GM18867 (cell line): Measurements from ENCODE around the gene C1orf21.

Experiments used
- ATAC-seq: cut with Tn5 transposase; IDR thresholded peaks from one replicate; pipeline ENCODE4 v1.9.1; 2021; ENCODE audit warnings: mild to moderate bottlenecking, moderate library complexity; ENCODE audit not compliant: unreplicated experiment

The C1orf21 gene

DNA sequence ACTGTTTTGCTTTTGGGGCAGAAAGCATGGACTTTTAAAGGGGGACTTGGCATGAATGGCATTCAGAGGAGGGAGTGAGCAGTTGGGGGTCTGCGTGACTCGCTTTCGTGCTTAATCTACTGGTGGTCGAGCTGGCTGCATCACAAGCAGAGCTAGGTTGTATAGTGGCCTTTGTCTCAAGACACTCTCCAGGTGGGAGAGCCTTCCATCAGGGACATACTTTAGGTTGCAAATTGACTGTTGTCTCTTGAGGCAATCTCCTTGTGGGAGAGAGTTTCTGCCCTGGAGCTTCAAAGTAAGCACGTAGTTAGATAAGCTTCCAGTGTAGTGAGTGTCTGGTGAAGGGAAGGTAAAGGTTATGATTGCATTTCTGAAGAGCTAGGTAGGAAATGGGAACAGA, 93.9 kb downstream of the C1orf21 start:
- no peak for ATAC-seq

GRCh38 chr1:184482136-184482535, 95.3 kb downstream of the C1orf21 start:
- no peak for ATAC-seq

- no peak for ATAC-seq
These were observed 96.4 kb downstream of the C1orf21 start for GRCh38 chr1:184483101-184483683.

- no peak for ATAC-seq
These were observed 99.2 kb downstream of the C1orf21 start for GRCh38 chr1:184485751-184486723.

GRCh38 chr1:184486761-184487445, 100.1 kb downstream of the C1orf21 start:
- no peak for ATAC-seq

- no peak for ATAC-seq
These were observed 100.8 kb downstream of the C1orf21 start for GRCh38 chr1:184487531-184488193.

GRCh38 chr1:184489908-184490307, 103.1 kb downstream of the C1orf21 start:
- ATAC-seq: no peak

DNA sequence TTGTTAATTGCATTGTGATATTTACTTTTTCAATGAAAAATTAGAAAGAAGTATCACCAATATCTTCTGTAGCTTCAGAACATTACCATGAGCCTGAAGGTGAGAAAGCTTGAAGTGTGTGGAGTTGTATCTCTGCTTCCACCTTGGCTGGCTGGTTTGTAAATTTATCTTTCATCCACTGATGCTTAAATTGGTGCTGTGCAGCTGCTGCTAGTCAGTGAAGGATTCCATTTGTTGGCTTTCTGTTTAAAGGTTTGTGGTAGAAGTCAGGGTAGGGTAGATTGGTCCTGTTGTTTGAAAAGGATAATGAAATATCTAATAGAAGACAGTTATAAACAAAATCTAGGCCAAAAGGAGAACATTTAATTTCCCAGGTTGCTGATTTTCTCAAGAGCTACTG, 105.7 kb downstream of the C1orf21 start:
- no peak for ATAC-seq

- ATAC-seq: no peak
These were observed 107.2 kb downstream of the C1orf21 start for GRCh38 chr1:184493987-184494388.

GRCh38 chr1:184494929-184495328, 108.1 kb downstream of the C1orf21 start:
- ATAC-seq: peak; percentile 87

DNA sequence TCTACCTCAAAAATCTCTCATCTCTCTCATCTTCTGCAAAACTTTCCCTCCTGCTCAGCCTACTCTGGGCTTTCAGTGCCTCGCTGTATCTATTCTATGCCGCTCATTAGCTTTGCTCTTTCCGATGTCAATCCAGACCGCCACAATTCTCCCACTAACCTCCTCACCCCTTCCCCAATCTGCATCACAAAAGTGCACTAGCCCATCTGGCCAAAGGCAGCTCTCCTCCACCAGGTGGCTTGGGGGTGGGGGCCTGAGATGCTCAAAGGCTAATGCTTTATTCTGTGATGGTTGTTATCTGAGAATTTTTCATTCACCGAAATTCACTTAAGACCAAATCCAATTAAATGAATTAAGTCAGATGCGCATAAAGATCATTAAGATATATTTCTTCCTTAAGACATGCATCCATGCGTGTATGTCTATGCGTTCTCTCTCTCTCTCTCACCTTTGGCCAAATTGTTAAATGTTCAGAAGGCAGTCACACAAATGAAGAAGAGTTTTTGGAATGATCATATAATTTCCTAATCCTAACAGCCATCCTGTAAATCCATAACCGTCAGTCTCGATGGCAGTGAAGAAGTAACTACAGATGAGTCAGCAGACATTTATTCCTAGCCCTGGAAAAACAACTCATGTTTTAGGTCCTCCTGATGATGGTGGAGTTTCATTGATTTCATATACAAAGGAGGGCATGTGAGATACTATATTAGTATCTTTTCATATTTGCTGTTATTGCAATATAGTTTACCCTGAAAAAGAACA, 111.3 kb downstream of the C1orf21 start:
- ATAC-seq: no peak

DNA sequence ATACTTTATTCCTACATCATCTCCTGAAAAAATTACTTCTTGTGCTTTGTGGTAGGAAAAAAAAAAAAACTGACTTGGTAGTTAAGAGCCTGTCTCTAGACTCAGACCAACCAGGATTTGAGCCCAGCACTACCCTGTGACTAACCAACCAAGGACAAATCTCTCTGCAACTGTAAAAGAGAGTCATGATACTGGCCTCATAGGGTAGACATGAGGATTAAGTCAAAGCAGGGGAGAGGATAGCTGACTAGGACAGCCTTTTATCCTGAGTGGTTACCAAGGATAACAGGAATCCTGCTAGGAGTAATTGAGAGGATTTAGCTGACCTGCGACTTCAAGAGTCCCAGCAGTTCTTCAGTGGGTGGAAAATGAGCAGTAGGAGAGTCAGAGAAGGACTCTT, 112.8 kb downstream of the C1orf21 start:
- no peak for ATAC-seq

GRCh38 chr1:184502161-184502560, 115.3 kb downstream of the C1orf21 start:
- no peak for ATAC-seq

GRCh38 chr1:184503221-184503749, 116.5 kb downstream of the C1orf21 start:
- no peak for ATAC-seq

DNA sequence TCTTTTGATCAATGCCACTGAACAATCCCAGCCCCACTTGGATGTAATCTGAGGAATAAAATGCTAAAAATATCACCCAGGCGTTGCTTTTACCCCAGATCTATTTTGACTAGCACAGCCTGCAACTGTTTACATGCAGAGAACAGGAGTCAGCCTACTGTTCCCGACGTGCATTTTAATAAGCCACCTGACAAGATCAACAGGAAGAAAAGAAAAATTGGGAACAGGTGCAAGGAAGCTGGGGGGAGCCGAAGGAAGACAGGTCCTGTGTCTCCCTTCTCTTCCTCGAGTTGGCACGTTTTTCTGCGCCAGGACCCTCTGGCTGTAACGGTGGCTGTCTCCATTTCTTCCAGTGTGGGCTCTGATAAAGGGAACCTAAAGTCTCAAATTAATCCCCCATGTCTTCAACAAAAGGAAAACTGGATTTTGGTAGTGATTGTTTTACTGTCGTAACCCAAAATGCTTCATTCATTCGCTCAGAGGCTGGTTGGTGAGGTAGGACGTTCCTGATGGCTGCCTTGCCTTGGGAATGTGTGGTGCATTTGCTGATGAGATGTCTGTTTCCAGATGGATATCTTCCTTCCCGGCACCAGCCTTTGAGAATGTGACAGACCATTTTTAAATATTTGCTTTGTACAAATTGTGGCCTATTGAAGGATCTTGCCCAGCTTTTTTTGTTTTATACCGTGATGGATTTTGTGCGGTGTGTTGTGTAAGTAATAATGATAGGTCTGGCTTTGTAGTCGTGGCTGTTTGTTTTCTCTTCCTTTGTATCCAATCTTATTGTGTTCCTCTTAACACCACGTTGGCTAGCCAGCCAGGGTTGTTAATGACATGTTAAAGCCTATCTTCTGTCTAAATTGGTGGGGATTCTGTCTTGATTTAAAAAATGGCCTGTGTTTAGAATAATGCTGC, 117.5 kb downstream of the C1orf21 start:
- no peak for ATAC-seq

DNA sequence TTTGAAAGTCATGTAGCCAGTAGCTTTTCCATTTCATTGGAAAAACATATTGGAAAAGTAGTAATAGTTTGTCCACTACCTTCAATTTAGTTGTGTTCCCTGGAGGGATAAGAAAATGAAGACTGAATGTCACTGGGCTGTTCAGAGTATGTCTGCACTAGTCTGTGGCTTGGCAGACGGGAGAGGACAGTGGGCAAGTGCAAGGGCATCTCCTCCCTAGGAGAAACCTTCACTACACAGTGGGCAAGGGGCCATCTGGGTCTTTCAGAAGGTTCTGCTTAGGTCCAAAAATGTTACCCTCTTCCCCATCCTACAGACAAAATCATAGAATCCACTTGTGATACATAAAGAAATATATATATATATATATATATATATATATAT, 118.1 kb downstream of the C1orf21 start:
- ATAC-seq: no peak

GRCh38 chr1:184506481-184506880, 119.7 kb downstream of the C1orf21 start:
- ATAC-seq: no peak

DNA sequence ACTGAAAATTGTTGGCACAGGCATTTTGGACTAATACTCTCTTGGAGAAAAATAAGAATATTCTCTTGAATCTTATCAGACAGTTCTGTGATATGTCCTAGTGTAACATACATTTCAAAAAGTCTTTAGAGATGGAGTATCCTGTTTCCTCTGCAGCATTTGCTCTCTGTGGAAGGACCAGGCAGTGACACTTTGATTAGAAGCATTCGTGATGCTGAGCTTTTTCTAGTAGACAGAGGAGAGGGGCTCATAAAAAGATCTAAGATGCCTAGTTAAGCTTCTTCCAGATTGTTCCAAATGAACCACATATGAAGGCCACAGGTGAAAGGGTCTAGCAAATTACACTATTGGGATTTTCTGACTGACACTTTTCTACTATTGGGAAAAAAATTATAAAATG, 120.3 kb downstream of the C1orf21 start:
- no peak for ATAC-seq

- ATAC-seq: no peak
These were observed 120.9 kb downstream of the C1orf21 start for GRCh38 chr1:184507604-184508280.
